ENCODE data around the gene MR1. TPM values are rescaled to one million over a fixed set of nuclear protein-coding genes. Genes with fewer than 3 reads are reported as not detected.

The MR1 gene
- total RNA-seq, 1 donor from 2014 or later = 1.2 TPM

GRCh38 chr1:181084606-181084969 is 50.8 kb downstream of the MR1 start:
- H3K27ac ChIP-seq (ENCODE audit: low read depth, low read length) = no peak overlapping the region
- H3K4me1 Mint-ChIP-seq (ENCODE audit: low read depth, unreplicated experiment) = peaks cover 9% of the 10 kb centered on the region
- no peaks in the 10 kb centered on the region for H3K27me3 ChIP-seq (ENCODE audit: insufficient read depth, low read length)
- H3K4me3 ChIP-seq (ENCODE audit: insufficient read depth, low read depth, low read length) = no peak overlapping the region
- H3K9me3 Mint-ChIP-seq (ENCODE audit: unreplicated experiment) = no peaks in the 10 kb centered on the region
- H3K36me3 Mint-ChIP-seq (ENCODE audit: low read depth, unreplicated experiment) = no peaks in the 10 kb centered on the region
- H3K9ac ChIP-seq (ENCODE audit: low read length) = no peak overlapping the region
- H3K79me2 ChIP-seq (ENCODE audit: insufficient read depth, low read length) = peaks cover 11% of the 10 kb centered on the region
- H3K4me3 Mint-ChIP-seq (ENCODE audit: unreplicated experiment) = no peak overlapping the region
- no peak overlapping the region for H3K27ac Mint-ChIP-seq (ENCODE audit: unreplicated experiment)
- H2AFZ ChIP-seq (ENCODE audit: low read depth, low read length) = no peak overlapping the region
- H3K27me3 Mint-ChIP-seq (ENCODE audit: low read depth, unreplicated experiment) = peaks cover 3% of the 10 kb centered on the region
- H3K4me2 ChIP-seq (ENCODE audit: low read length) = no peak overlapping the region
- H4K20me1 ChIP-seq (ENCODE audit: insufficient read depth, low read length) = peaks cover 9% of the 10 kb centered on the region
- no peak for FAIRE-seq
- TF ChIP-seq CTCF (IDR thresholded peaks at IDR 0.05; ENCODE audit: insufficient read depth, low read depth, low read length) (no peak), EZH2 (IDR thresholded peaks at IDR 0.05; ENCODE audit: insufficient read depth, low read length) (no peak)
- H3K9me3 ChIP-seq (ENCODE audit: insufficient read depth, low read depth, low read length) = no peaks in the 10 kb centered on the region
- DNase-seq (ENCODE audit: low read depth) = no peak
- H3K4me1 ChIP-seq (ENCODE audit: insufficient read depth, low read length) = peaks cover 17% of the 10 kb centered on the region
- no peaks in the 10 kb centered on the region for H3K36me3 ChIP-seq (ENCODE audit: insufficient read depth, low read length)

- Mint-ChIP-seq H3K4me3 (ENCODE audit: unreplicated experiment) (no peak overlapping the region), H3K27me3 (ENCODE audit: low read depth, unreplicated experiment) (peaks cover 3% of the 10 kb centered on the region), H3K9me3 (ENCODE audit: unreplicated experiment) (no peaks in the 10 kb centered on the region), H3K27ac (ENCODE audit: unreplicated experiment) (no peak overlapping the region), H3K36me3 (ENCODE audit: low read depth, unreplicated experiment) (peaks cover 2% of the 10 kb centered on the region), H3K4me1 (ENCODE audit: low read depth, unreplicated experiment) (peaks cover 8% of the 10 kb centered on the region)
- Histone ChIP-seq H3K9me3 (ENCODE audit: insufficient read depth, low read depth, low read length) (no peaks in the 10 kb centered on the region), H3K4me1 (ENCODE audit: insufficient read depth, low read length) (peaks cover 19% of the 10 kb centered on the region), H3K79me2 (ENCODE audit: insufficient read depth, low read length) (peaks cover 26% of the 10 kb centered on the region), H4K20me1 (ENCODE audit: insufficient read depth, low read length) (peaks cover 24% of the 10 kb centered on the region), H3K27me3 (ENCODE audit: insufficient read depth, low read length) (no peaks in the 10 kb centered on the region), H3K4me2 (ENCODE audit: low read length) (no peak overlapping the region), H3K36me3 (ENCODE audit: insufficient read depth, low read length) (no peaks in the 10 kb centered on the region), H2AFZ (ENCODE audit: low read depth, low read length) (no peak overlapping the region), H3K27ac (ENCODE audit: low read depth, low read length) (no peak overlapping the region), H3K4me3 (ENCODE audit: insufficient read depth, low read depth, low read length) (no peak overlapping the region), H3K9ac (ENCODE audit: low read length) (no peak overlapping the region)
- TF ChIP-seq EZH2 (IDR thresholded peaks at IDR 0.05; ENCODE audit: insufficient read depth, low read length) = no peak
- TF ChIP-seq CTCF (IDR thresholded peaks at IDR 0.05; ENCODE audit: insufficient read depth, low read depth, low read length) = no peak
- FAIRE-seq (no peak), DNase-seq (ENCODE audit: low read depth) (no peak)
These were observed 52.3 kb downstream of the MR1 start for GRCh38 chr1:181086091-181086490.

GRCh38 chr1:181086926-181087325 is 53.1 kb downstream of the MR1 start:
- Mint-ChIP-seq H3K27me3 (ENCODE audit: low read depth, unreplicated experiment) (peaks cover 3% of the 10 kb centered on the region), H3K9me3 (ENCODE audit: unreplicated experiment) (no peaks in the 10 kb centered on the region), H3K4me3 (ENCODE audit: unreplicated experiment) (no peak overlapping the region), H3K27ac (ENCODE audit: unreplicated experiment) (no peak overlapping the region), H3K36me3 (ENCODE audit: low read depth, unreplicated experiment) (peaks cover 2% of the 10 kb centered on the region), H3K4me1 (ENCODE audit: low read depth, unreplicated experiment) (peaks cover 9% of the 10 kb centered on the region)
- Histone ChIP-seq H3K4me1 (ENCODE audit: insufficient read depth, low read length) (peaks cover 27% of the 10 kb centered on the region), H4K20me1 (ENCODE audit: insufficient read depth, low read length) (peaks cover 32% of the 10 kb centered on the region), H3K36me3 (ENCODE audit: insufficient read depth, low read length) (peaks cover 4% of the 10 kb centered on the region), H3K9ac (ENCODE audit: low read length) (peak overlapping the region; percentile 21), H2AFZ (ENCODE audit: low read depth, low read length) (no peak overlapping the region), H3K79me2 (ENCODE audit: insufficient read depth, low read length) (peaks cover 34% of the 10 kb centered on the region), H3K27me3 (ENCODE audit: insufficient read depth, low read length) (no peaks in the 10 kb centered on the region), H3K4me3 (ENCODE audit: insufficient read depth, low read depth, low read length) (no peak overlapping the region), H3K27ac (ENCODE audit: low read depth, low read length) (peak overlapping the region; percentile 56), H3K9me3 (ENCODE audit: insufficient read depth, low read depth, low read length) (no peaks in the 10 kb centered on the region), H3K4me2 (ENCODE audit: low read length) (peak overlapping the region; percentile 89)
- peak; percentile 70 for DNase-seq (ENCODE audit: low read depth)
- TF ChIP-seq CTCF (IDR thresholded peaks at IDR 0.05; ENCODE audit: insufficient read depth, low read depth, low read length) (no peak), EZH2 (IDR thresholded peaks at IDR 0.05; ENCODE audit: insufficient read depth, low read length) (no peak)
- no peak for FAIRE-seq
